ENCODE measurements around the gene CELSR1. TPM values are rescaled to one million over a fixed set of nuclear protein-coding genes. Genes with fewer than 3 reads are reported as not detected.

CELSR1 gene
- total RNA-seq, 1 donor from 2014 or later = 8.9 TPM

- H3K27me3 ChIP-seq (ENCODE audit: low read depth) = peaks cover 19% of the 10 kb centered on the region
- no peak for TF ChIP-seq CTCF (IDR thresholded peaks at IDR 0.05; ENCODE audit: borderline replicate concordance)
- no peaks in the 10 kb centered on the region for H3K36me3 ChIP-seq
- DNase-seq = no peak
- H3K4me1 ChIP-seq = peaks cover 18% of the 10 kb centered on the region
- H3K27ac ChIP-seq (replicated peaks) = no peak overlapping the region
- H3K4me3 ChIP-seq = no peak overlapping the region
- intact Hi-C loops (cut with micrococcal nuclease) = no loop called here
- no peaks in the 10 kb centered on the region for H3K9me3 ChIP-seq (replicated peaks)
Observed at GRCh38 chr22:46447906-46448305, 89.5 kb downstream of the CELSR1 start.

DNA sequence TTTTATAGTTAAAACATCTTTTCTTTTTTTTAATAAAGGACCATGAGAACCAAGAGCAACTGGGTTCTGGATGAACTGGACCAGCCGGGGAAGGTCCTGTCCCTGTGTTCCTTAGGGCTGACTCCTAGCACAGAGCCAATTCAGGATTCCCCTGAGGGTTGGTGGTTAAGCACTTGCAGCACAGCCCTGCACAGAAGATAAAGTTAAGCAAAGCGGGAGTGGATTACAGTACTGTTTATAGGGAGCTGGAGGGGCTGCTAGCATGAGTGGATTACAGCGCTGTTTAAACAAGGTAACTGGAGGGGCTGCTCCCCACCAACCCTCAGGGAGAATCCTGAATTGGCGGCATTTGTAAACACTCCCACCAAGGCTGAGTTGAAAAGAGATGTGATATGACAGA lies 90.6 kb downstream of the CELSR1 start:
- Histone ChIP-seq H3K4me3 (no peak overlapping the region), H3K4me1 (peaks cover 7% of the 10 kb centered on the region), H3K9me3 (replicated peaks) (no peaks in the 10 kb centered on the region), H3K36me3 (no peaks in the 10 kb centered on the region), H3K27me3 (ENCODE audit: low read depth) (peaks cover 15% of the 10 kb centered on the region), H3K27ac (replicated peaks) (no peak overlapping the region)
- DNase-seq = no peak
- intact Hi-C loops (cut with micrococcal nuclease) = no loop called here
- no peak for TF ChIP-seq CTCF (IDR thresholded peaks at IDR 0.05; ENCODE audit: borderline replicate concordance)

DNA sequence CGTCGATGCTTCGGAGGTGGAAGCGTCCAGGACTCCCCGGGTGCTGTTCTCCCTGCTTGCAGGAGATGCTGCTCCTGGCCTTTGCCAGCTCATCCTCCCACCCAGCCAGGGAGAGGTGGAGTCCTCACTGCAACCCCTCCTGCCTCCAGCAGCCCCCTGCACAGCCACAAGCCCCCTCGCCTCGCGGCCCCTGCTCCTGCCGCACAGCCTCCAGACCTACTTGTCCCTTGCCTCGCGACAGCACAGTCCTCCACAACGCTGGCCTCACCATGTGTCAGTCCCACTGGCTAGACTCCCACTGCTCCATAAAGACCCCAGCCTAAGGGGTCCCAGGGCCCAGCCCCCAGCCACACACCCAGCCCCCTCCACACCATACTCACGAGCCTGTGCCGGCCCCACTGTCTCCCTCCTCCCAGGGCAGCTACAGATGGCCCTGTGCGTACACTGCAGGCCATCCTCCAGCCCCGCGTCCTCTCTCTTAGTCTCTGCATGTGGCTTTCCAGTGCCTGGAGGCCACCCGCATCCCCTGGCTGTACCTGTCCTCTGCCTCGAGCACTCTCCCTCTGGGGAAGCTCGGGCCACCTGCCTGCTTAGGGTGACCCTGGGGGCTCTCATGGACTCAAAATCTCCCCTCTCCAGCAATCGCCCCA lies 91.5 kb downstream of the CELSR1 start:
- no peak for DNase-seq
- no peak for TF ChIP-seq CTCF (IDR thresholded peaks at IDR 0.05; ENCODE audit: borderline replicate concordance)
- intact Hi-C loops (cut with micrococcal nuclease) = no loop called here
- Histone ChIP-seq H3K4me1 (no peaks in the 10 kb centered on the region), H3K4me3 (no peak overlapping the region), H3K27ac (replicated peaks) (no peak overlapping the region), H3K36me3 (no peaks in the 10 kb centered on the region), H3K27me3 (ENCODE audit: low read depth) (peaks cover 10% of the 10 kb centered on the region), H3K9me3 (replicated peaks) (no peaks in the 10 kb centered on the region)

DNA sequence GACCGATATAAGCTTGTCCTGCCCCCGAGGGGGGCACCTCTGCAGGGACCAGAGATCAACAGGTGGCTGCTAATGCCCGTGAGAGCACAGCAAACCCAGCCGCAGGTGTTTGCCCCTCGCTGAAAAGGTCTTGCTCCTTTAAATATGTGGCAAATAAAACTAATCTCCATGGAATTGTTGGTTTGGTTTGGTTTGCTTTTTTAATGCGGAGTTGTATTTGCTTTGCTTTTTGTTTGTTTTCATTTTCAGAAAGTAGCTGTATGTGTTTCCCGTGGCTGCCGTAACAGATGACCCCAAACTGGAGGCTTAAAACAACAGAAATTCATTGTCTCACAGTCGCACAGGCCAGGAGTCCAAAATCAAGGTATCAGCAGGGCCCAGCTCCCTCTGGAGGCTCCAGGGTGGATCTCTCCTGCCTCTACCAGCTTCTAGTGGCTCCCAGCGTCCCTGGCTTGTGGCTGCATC lies 93.0 kb downstream of the CELSR1 start:
- no peak overlapping the region for H3K27ac ChIP-seq (replicated peaks)
- intact Hi-C loops (cut with micrococcal nuclease) = no loop called here
- no peaks in the 10 kb centered on the region for H3K4me1 ChIP-seq
- H3K36me3 ChIP-seq = no peaks in the 10 kb centered on the region
- H3K9me3 ChIP-seq (replicated peaks) = no peaks in the 10 kb centered on the region
- H3K4me3 ChIP-seq = no peak overlapping the region
- no peaks in the 10 kb centered on the region for H3K27me3 ChIP-seq (ENCODE audit: low read depth)
- TF ChIP-seq CTCF (IDR thresholded peaks at IDR 0.05; ENCODE audit: borderline replicate concordance) = no peak
- DNase-seq = no peak

DNA sequence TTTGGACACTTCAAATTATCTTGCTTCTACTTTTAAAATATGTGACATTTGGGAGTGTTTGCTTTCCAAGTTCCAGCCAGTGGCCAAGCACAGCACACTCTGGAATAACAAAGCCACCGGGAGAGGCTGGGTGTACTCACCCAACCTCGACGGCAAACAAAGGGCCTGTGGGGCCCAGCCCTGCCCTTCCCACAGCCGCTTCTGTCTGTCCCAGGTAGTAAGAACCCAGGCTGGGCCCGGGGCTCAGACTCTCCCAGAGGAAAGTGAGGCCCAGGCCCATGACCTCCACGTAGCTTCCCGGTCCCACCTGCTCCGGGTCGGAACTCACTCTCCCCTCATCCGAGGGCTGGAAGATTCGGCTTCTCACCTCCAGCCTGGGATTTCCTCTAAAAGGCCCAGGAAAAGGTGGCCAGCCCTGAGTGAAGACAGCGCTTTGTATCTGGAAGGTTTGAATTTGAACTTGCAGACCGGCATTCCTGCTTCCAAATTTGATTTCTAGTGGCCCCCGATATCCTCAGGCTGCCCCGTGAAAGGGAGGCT lies 93.5 kb downstream of the CELSR1 start:
- Histone ChIP-seq H3K27me3 (ENCODE audit: low read depth) (no peaks in the 10 kb centered on the region), H3K4me3 (no peak overlapping the region), H3K36me3 (no peaks in the 10 kb centered on the region), H3K9me3 (replicated peaks) (no peaks in the 10 kb centered on the region), H3K27ac (replicated peaks) (no peak overlapping the region), H3K4me1 (no peaks in the 10 kb centered on the region)
- TF ChIP-seq CTCF (IDR thresholded peaks at IDR 0.05; ENCODE audit: borderline replicate concordance) = no peak
- DNase-seq = no peak
- intact Hi-C loops (cut with micrococcal nuclease) = no loop called here
